DMS53 (cell line): ENCODE data around the gene SLC35F3.
"Not testable (repeated sequence)": the region's sequence is repeated elsewhere in the genome, so short reads cannot be mapped to it uniquely, and the experiment has no call there.

Source experiments
- DNase-seq: peaks from one replicate; lab custom pipeline; 2025; lab: John Stamatoyannopoulos, UW

The SLC35F3 gene

GRCh38 chr1:233904633-233905415 lies at the start of gene SLC35F3:
SLC35F3 (plus strand) TSS chr1:233904676.
- peak; percentile 89 for DNase-seq

- no peak for DNase-seq
Observed at GRCh38 chr1:233859446-233859845, 45.0 kb upstream of the SLC35F3 start.

- no peak for DNase-seq
Observed at GRCh38 chr1:233863901-233864545, 40.5 kb upstream of the SLC35F3 start.

GRCh38 chr1:233864578-233864977 lies 39.9 kb upstream of the SLC35F3 start:
- no peak for DNase-seq

- no peak for DNase-seq
Observed at GRCh38 chr1:233865216-233865615, 39.3 kb upstream of the SLC35F3 start.

- no peak for DNase-seq
Observed at GRCh38 chr1:233865902-233866301, 38.6 kb upstream of the SLC35F3 start.

GRCh38 chr1:233867028-233867427 lies 37.4 kb upstream of the SLC35F3 start:
- DNase-seq: peak; percentile 21

GRCh38 chr1:233868461-233868860 lies 36.0 kb upstream of the SLC35F3 start:
- no peak for DNase-seq

- DNase-seq: no peak
Observed at GRCh38 chr1:233869680-233870079, 34.8 kb upstream of the SLC35F3 start.

GRCh38 chr1:233873666-233874065 lies 30.8 kb upstream of the SLC35F3 start:
- DNase-seq: no peak

- no peak for DNase-seq
Observed at GRCh38 chr1:233879841-233880240, 24.6 kb upstream of the SLC35F3 start.

GRCh38 chr1:233883671-233884070 lies 20.8 kb upstream of the SLC35F3 start:
- no peak for DNase-seq

GRCh38 chr1:233884461-233885151 lies 19.9 kb upstream of the SLC35F3 start:
- DNase-seq: no peak

GRCh38 chr1:233885196-233885920 lies 19.1 kb upstream of the SLC35F3 start:
- no peak for DNase-seq

GRCh38 chr1:233891151-233891550 lies 13.3 kb upstream of the SLC35F3 start:
- not testable (repeated sequence) for DNase-seq

- no peak for DNase-seq
Observed at GRCh38 chr1:233897325-233898162, 6.9 kb upstream of the SLC35F3 start.

- DNase-seq: no peak
Observed at GRCh38 chr1:233901495-233901894, 3.0 kb upstream of the SLC35F3 start.

GRCh38 chr1:233905416-233906051 lies 1.1 kb downstream of the SLC35F3 start:
- DNase-seq: no peak

- DNase-seq: no peak
Observed at GRCh38 chr1:233907151-233907550, 2.7 kb downstream of the SLC35F3 start.

- no peak for DNase-seq
Observed at GRCh38 chr1:233908092-233908491, 3.6 kb downstream of the SLC35F3 start.

GRCh38 chr1:233909195-233909594 lies 4.7 kb downstream of the SLC35F3 start:
- DNase-seq: peak; percentile 23
